Activated CD4-positive, alpha-beta T cell treated with anti-CD3 and anti-CD28 coated beads, Interleukin-2, amount 50 U/mL, for 48 hours (primary cell): Measurements from ENCODE around the gene CFAP46.
"Not testable (repeated sequence)": the region's sequence is repeated elsewhere in the genome, so short reads cannot be mapped to it uniquely, and the experiment has no call there.

ENCODE experiments used
- DNase-seq, 2 experiments: peaks; one replicate each; pipeline ENCODE4 v3.0.0-alpha.2; 2020

Gene CFAP46

GRCh38 chr10:132803416-132804210 lies 138.8 kb downstream of the CFAP46 start:
- no peak for DNase-seq

GRCh38 chr10:132802694-132803320 lies 139.6 kb downstream of the CFAP46 start:
- DNase-seq, result no peak

GRCh38 chr10:132802048-132802447 lies 140.3 kb downstream of the CFAP46 start:
- DNase-seq, result no peak

- no peak for DNase-seq
Observed at GRCh38 chr10:132799865-132800264, 142.5 kb downstream of the CFAP46 start.

- DNase-seq, result no peak
Observed at GRCh38 chr10:132798876-132799275, 143.5 kb downstream of the CFAP46 start.

GRCh38 chr10:132798403-132798802 lies 144.0 kb downstream of the CFAP46 start:
- no peak for DNase-seq

GRCh38 chr10:132797986-132798385 lies 144.4 kb downstream of the CFAP46 start:
- DNase-seq, result not testable (repeated sequence)

GRCh38 chr10:132796846-132797245 lies 145.5 kb downstream of the CFAP46 start:
- DNase-seq, result no peak

- no peak for DNase-seq
Observed at GRCh38 chr10:132793871-132794849, 148.2 kb downstream of the CFAP46 start.

- DNase-seq, result no peak
Observed at GRCh38 chr10:132793213-132793612, 149.2 kb downstream of the CFAP46 start.

GRCh38 chr10:132792796-132793195 lies 149.6 kb downstream of the CFAP46 start:
- no peak for DNase-seq

- DNase-seq, result not testable (repeated sequence)
Observed at GRCh38 chr10:132792099-132792498, 150.3 kb downstream of the CFAP46 start.

GRCh38 chr10:132790934-132791829 lies 151.2 kb downstream of the CFAP46 start:
- no peak for DNase-seq

GRCh38 chr10:132790470-132790869 lies 151.9 kb downstream of the CFAP46 start:
- no peak for DNase-seq

GRCh38 chr10:132789659-132790148 lies 152.7 kb downstream of the CFAP46 start:
- DNase-seq, result no peak

GRCh38 chr10:132788831-132789219 lies 153.5 kb downstream of the CFAP46 start:
- DNase-seq, result no peak

GRCh38 chr10:132788180-132788830 lies 154.1 kb downstream of the CFAP46 start:
- DNase-seq, result no peak

GRCh38 chr10:132787495-132788179 lies 154.7 kb downstream of the CFAP46 start:
- peak in 1 of 2 experiments; percentile 30 for DNase-seq

GRCh38 chr10:132786884-132787494 lies 155.4 kb downstream of the CFAP46 start:
- no peak for DNase-seq

- no peak for DNase-seq
Observed at GRCh38 chr10:132786476-132786883, 155.9 kb downstream of the CFAP46 start.
